Measurements from ENCODE around the gene STN1. TPM values are rescaled to one million over a fixed set of nuclear protein-coding genes. Genes with fewer than 3 reads are reported as not detected.

Gene STN1
- total RNA-seq, 4 donors from 2014 or later, result 20.0 to 29.2 (median 27.0) TPM

GRCh38 chr10:103843854-103844570 lies 74.0 kb downstream of the STN1 start:
- H3K27me3 ChIP-seq, result no peaks in the 10 kb centered on the region
- H3K27ac ChIP-seq, result peak overlapping the region; percentile 61 to 64
- no peak for DNase-seq
- H3K9me3 ChIP-seq, result no peaks in the 10 kb centered on the region
- peaks cover 0 to 13% of the 10 kb centered on the region in 2 donors for H3K4me1 ChIP-seq
- TF ChIP-seq, protein P1, sequence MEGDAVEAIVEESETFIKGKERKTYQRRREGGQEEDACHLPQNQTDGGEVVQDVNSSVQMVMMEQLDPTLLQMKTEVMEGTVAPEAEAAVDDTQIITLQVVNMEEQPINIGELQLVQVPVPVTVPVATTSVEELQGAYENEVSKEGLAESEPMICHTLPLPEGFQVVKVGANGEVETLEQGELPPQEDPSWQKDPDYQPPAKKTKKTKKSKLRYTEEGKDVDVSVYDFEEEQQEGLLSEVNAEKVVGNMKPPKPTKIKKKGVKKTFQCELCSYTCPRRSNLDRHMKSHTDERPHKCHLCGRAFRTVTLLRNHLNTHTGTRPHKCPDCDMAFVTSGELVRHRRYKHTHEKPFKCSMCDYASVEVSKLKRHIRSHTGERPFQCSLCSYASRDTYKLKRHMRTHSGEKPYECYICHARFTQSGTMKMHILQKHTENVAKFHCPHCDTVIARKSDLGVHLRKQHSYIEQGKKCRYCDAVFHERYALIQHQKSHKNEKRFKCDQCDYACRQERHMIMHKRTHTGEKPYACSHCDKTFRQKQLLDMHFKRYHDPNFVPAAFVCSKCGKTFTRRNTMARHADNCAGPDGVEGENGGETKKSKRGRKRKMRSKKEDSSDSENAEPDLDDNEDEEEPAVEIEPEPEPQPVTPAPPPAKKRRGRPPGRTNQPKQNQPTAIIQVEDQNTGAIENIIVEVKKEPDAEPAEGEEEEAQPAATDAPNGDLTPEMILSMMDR (IDR thresholded peaks at IDR 0.05), result no peak
- no peak for TF ChIP-seq POLR2A (IDR thresholded peaks at IDR 0.05)
- H3K4me3 ChIP-seq, result no peak overlapping the region
- no peaks in the 10 kb centered on the region for H3K36me3 ChIP-seq
- intact Hi-C loops (cut with DNase I; ENCODE audit: low total_unique reads), result no loop called here

DNA sequence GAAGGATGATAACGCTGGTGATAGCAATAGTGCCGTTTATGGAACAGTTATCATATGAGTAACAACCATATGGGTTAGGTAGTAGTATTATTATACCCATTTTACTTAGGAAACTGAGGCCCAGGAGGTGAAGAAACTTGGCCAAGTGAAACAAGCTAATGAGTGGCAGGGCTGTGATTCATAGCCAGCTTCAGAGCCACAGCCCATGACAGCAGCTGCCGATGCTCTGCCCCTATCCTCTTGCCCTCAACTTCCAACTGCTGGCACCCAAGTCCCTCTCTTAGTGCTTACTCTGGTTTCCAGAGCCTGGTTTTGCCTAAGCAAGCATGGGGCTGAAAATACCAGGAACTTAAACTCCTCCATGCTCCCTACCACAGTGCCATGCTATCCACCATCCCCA lies 74.9 kb downstream of the STN1 start:
- no peak overlapping the region for H3K27ac ChIP-seq
- TF ChIP-seq, protein P1 (IDR thresholded peaks at IDR 0.05), result no peak
- no peak overlapping the region for H3K4me3 ChIP-seq
- no peak for DNase-seq
- no peaks in the 10 kb centered on the region for H3K27me3 ChIP-seq
- H3K9me3 ChIP-seq, result no peaks in the 10 kb centered on the region
- intact Hi-C loops (cut with DNase I; ENCODE audit: low total_unique reads), result no loop called here
- H3K36me3 ChIP-seq, result no peaks in the 10 kb centered on the region
- H3K4me1 ChIP-seq, result peaks cover 0 to 13% of the 10 kb centered on the region in 2 donors

- TF ChIP-seq POLR2A (IDR thresholded peaks at IDR 0.05), result no peak
- TF ChIP-seq, protein P1 (IDR thresholded peaks at IDR 0.05), result no peak
- intact Hi-C loops (cut with DNase I; ENCODE audit: low total_unique reads), result no loop called here
- Histone ChIP-seq H3K9me3 (no peaks in the 10 kb centered on the region), H3K4me1 (peaks cover 0 to 13% of the 10 kb centered on the region in 2 donors), H3K27me3 (no peaks in the 10 kb centered on the region), H3K36me3 (no peaks in the 10 kb centered on the region), H3K4me3 (no peak overlapping the region), H3K27ac (no peak overlapping the region)
- DNase-seq, result no peak
Measured at GRCh38 chr10:103842605-103843004, 75.4 kb downstream of the STN1 start.

- peaks cover 0 to 13% of the 10 kb centered on the region in 2 donors for H3K4me1 ChIP-seq
- no peaks in the 10 kb centered on the region for H3K36me3 ChIP-seq
- intact Hi-C loops (cut with DNase I; ENCODE audit: low total_unique reads), result no loop called here
- no peaks in the 10 kb centered on the region for H3K9me3 ChIP-seq
- H3K4me3 ChIP-seq, result no peak overlapping the region
- TF ChIP-seq, protein P1 (IDR thresholded peaks at IDR 0.05), result no peak
- TF ChIP-seq POLR2A (IDR thresholded peaks at IDR 0.05), result no peak
- H3K27ac ChIP-seq, result no peak overlapping the region
- H3K27me3 ChIP-seq, result no peaks in the 10 kb centered on the region
- no peak for DNase-seq
Measured at GRCh38 chr10:103841519-103841918, 76.5 kb downstream of the STN1 start.

DNA sequence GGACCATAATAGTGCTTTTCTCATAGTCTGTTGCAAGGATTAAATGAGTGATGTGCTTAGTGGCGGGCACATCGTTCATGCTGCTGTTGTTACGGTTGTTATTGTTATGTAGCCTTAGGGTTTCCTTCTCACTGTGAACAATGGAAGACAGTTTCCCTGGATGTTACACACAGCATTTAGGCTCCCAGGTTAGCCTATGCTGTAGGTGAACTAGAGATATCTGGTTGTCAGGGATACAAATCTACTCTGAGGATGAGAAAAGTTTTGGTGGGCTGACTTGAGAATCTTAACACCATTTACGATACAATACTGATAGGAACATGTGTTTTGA lies 77.3 kb downstream of the STN1 start:
- Histone ChIP-seq H3K27me3 (no peaks in the 10 kb centered on the region), H3K36me3 (no peaks in the 10 kb centered on the region), H3K4me3 (no peak overlapping the region), H3K4me1 (peaks cover 0 to 13% of the 10 kb centered on the region in 2 donors), H3K9me3 (no peaks in the 10 kb centered on the region), H3K27ac (no peak overlapping the region)
- intact Hi-C loops (cut with DNase I; ENCODE audit: low total_unique reads), result no loop called here
- TF ChIP-seq, protein P1 (IDR thresholded peaks at IDR 0.05), result no peak
- no peak for TF ChIP-seq POLR2A (IDR thresholded peaks at IDR 0.05)
- no peak for DNase-seq
